PFSK-1 (cell line): Measurements from ENCODE around the gene RASGRP4.

ENCODE experiments used
- POLR2AphosphoS5 ChIP-seq: IDR thresholded peaks from 2 replicates; pipeline ENCODE4 v1.6.1; 2012; ENCODE audit warnings: low read depth, mild to moderate bottlenecking, control low read depth, low read length, moderate library complexity
- SIN3A ChIP-seq: IDR thresholded peaks from 2 replicates; pipeline ENCODE4 v1.6.1; 2012; ENCODE audit warnings: mild to moderate bottlenecking, low read length, moderate library complexity, borderline replicate concordance; ENCODE audit not compliant: insufficient read depth
- TAF1 ChIP-seq: IDR thresholded peaks from 2 replicates; pipeline ENCODE4 v1.6.1; 2012; ENCODE audit warnings: low read length, control low read depth, borderline replicate concordance; ENCODE audit not compliant: insufficient read depth
- TF ChIP-seq, protein P1 (sequence below), 2 experiments: IDR thresholded peaks; 2 replicates each; pipeline versions ENCODE4 v1.6.1 to v1.8.0; 2011 to 2012; ENCODE audit warnings: low read depth in 2 of 2, low read length in 2 of 2, control low read depth in 1 of 2, inconsistent platforms in 1 of 2, mild to moderate bottlenecking in 1 of 2, moderate library complexity in 1 of 2; ENCODE audit not compliant: insufficient read depth in 1 of 2

DNA sequence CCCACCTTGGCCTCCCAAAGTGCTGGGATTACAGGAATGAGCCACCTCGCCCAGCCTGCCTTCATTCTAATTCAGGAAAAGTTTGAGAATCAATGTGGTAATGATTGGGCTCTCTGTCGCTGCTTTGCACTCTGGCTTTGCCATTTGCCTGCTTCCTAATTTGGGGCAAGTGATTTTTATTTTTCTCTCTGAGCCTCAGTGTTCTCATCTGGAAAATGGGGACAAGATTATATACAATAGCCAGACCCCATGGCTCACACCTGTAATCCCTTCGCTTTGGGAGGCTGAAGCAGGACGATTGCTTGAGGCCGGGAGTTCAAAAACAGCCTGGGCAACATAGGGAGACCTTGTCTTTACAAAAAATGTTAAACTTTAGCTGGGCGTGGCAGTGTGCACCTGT, 11.3 kb upstream of the RASGRP4 start:
- TF ChIP-seq POLR2AphosphoS5 (no peak), SIN3A (no peak), TAF1 (no peak)
- TF ChIP-seq, protein P1, sequence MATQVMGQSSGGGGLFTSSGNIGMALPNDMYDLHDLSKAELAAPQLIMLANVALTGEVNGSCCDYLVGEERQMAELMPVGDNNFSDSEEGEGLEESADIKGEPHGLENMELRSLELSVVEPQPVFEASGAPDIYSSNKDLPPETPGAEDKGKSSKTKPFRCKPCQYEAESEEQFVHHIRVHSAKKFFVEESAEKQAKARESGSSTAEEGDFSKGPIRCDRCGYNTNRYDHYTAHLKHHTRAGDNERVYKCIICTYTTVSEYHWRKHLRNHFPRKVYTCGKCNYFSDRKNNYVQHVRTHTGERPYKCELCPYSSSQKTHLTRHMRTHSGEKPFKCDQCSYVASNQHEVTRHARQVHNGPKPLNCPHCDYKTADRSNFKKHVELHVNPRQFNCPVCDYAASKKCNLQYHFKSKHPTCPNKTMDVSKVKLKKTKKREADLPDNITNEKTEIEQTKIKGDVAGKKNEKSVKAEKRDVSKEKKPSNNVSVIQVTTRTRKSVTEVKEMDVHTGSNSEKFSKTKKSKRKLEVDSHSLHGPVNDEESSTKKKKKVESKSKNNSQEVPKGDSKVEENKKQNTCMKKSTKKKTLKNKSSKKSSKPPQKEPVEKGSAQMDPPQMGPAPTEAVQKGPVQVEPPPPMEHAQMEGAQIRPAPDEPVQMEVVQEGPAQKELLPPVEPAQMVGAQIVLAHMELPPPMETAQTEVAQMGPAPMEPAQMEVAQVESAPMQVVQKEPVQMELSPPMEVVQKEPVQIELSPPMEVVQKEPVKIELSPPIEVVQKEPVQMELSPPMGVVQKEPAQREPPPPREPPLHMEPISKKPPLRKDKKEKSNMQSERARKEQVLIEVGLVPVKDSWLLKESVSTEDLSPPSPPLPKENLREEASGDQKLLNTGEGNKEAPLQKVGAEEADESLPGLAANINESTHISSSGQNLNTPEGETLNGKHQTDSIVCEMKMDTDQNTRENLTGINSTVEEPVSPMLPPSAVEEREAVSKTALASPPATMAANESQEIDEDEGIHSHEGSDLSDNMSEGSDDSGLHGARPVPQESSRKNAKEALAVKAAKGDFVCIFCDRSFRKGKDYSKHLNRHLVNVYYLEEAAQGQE (IDR thresholded peaks at IDR 0.05; ENCODE audit: insufficient read depth in 1 of 2, low read depth in 2 of 2, low read length in 2 of 2) = no peak
